ENCODE measurements around the gene SLFNL1.

Gene SLFNL1

GRCh38 chr1:41019353-41019745 is 2.2 kb downstream of the SLFNL1 start:
- no peak for DNase-seq

DNA sequence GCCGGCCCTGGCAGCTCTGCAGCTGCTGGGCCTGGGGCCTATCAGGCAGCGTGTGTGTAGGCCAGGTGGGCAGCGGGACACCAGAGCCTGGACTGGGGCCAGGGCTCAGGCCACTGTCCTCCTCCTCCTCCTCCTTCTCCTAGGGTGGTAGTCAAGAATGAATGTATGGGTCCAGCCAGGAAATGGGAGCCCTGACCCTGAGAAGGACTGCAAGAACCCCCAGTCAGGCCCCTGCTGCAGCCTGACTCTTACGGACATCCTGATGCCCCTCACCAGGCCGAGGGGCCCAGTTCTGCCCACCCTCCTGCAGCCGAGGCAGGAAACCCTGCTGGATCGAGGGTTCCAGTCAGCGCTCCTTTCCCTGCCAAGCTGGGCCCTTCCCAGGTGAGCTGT is 3.5 kb downstream of the SLFNL1 start:
- no peak for DNase-seq

DNA sequence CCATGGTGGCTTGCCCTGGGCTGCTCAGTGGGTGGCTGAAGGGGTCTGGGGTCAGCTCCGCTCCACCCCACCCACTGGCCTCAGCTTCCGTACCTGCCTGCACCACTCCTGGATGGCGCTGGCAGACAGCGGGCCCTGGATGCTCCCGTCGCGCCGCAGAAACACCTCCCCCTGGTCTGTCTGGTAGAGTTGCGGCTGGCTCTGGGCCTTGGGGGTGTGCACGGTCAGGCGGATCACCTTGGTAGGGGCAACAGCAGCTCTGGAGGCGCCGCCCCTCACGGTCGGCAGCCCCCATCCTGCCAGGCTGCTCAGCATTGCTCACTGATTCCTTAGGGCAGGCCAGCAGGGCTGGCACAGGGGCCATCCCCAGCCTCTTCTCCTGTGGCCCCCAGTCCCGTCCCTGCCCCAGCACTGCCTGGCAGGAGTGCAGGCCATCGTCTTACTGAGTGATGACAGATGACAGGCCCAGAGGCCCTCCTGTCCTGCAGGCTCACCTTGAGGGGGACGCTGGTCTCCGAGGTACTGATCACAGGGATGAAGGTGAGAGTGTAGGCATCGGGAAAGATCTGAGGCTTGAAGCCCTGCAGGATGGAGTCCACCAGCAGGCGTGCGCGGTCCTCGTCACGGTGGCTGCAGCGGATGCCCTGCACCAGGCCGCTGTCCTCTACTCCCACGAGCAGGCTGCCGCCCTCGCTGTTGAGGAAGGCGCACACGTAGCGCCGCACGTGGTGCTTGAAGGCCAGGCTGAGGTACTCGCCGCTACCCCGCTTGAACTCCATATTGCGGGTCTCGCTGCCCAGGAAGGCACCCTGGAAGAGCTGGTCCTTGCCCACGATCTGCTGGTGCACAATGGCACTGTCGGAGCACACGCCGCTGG is 4.1 kb downstream of the SLFNL1 start:
- DNase-seq = no peak

DNA sequence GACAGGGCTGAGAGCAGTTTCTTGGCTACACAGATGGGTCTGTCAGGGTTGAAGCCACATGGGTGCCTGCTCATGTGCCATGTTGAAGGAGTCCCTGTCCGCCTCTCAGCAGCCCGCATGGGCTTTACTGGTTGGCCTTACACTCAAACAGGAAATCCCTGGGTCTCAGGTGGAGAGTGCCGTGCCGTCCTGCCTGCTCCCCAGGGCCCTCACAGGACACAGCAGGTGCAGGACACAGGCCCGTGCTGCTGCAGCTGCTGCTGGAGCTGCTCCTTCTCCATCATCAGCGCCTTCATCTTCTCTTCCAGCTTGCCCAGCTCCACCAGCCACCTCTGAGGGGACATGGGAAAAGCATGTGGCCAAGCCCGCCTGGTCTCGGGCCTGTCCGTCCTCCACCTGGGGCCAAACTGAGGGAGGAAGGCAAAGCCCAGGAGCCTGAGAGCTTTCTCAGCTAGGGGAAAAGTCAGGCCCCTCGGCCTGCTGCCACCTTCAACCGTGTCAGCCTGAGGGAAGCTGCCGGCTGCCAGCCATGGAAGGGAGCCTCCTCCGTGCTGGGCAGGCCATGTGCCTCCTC is 5.5 kb downstream of the SLFNL1 start:
- DNase-seq = no peak

GRCh38 chr1:41015281-41015896 is 6.1 kb downstream of the SLFNL1 start:
- no peak for DNase-seq

- no peak for DNase-seq
Observed at GRCh38 chr1:41014871-41015270, 6.7 kb downstream of the SLFNL1 start.

DNA sequence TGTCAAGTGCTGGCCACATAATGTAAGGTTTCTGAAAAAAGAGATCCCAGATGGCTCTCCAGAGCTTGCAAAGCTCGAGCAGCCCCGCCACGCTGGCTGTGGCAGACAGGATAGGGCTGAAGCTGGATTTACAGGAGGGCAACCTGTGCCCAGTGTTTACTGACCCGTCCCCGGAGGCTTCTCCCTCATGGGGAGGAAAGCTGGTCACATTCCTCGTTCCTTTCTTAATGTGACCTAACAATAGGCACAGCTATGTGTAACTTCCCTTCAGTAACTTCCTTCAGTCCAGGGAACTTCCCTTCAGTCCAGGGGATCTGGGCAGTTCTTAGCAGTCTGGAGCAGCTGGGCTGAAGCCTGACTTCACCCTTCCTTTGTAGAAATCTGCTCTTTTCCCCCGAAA is 7.7 kb downstream of the SLFNL1 start:
- DNase-seq = no peak

DNA sequence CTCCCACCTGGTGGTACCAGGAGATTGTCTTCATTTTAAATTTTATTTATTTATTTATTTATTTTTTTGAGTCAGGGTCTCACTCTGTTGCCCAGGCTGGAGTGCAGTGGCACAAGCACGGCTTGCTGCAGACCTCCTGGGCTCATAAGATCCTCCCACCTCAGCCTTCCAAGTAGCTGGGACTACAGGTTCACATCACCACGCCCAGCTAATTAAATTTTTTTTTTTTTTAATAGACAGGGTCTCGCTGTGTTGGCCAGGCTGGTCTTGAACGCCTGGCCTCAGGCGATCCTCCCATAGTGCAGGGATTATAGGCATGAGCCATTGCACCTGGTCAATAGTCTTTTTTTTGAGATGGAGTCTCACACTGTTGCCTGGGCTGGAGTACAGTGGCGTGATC is 8.5 kb downstream of the SLFNL1 start:
- no peak for DNase-seq

DNA sequence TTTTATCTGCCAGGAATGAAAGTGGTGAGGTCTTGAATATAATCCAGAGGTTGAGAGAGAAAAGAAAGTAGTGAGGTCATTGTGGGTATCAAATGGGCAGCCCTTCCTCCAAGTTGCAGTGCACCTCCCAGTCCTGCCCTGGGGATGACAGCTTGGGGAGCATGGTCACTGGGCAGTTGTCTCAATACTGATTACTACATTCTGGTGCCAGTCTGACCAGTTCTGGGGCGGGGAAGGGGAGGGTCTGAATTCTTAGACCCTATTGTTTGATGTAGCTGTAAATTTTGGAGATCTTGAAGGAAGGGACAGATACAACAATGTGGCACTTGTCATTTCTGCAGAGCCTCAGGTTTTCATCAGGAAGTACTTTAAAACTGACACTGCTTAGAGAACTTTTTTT is 11.2 kb downstream of the SLFNL1 start:
- DNase-seq = no peak

DNA sequence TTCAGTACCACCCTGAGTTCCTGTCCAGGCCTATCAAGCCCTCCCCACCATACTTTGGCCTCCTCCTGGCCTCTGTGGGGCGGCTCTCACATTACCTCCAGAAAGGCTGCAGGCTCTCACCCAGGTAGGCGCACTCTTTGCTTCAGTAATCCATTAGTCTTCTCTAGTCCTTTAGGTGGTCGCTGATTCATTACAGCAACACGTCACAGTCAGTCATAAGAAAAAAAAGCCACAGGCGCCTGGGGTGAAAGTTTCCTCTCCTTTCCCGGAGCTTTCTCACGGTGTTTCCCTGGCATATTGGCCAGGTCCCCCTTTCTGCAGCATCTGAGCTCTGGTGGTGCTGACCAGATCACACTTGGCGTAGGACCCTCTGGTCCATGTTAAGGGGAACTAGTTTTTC is 12.1 kb downstream of the SLFNL1 start:
- no peak for DNase-seq

- no peak for DNase-seq
Observed at GRCh38 chr1:41006942-41007865, 14.3 kb downstream of the SLFNL1 start.

GRCh38 chr1:41005876-41006275 is 15.6 kb downstream of the SLFNL1 start:
- DNase-seq = no peak

GRCh38 chr1:41003640-41004220 is 17.8 kb downstream of the SLFNL1 start:
- DNase-seq = peak; percentile 96

- DNase-seq = peak; percentile 10
Observed at GRCh38 chr1:41003127-41003639, 18.3 kb downstream of the SLFNL1 start.

DNA sequence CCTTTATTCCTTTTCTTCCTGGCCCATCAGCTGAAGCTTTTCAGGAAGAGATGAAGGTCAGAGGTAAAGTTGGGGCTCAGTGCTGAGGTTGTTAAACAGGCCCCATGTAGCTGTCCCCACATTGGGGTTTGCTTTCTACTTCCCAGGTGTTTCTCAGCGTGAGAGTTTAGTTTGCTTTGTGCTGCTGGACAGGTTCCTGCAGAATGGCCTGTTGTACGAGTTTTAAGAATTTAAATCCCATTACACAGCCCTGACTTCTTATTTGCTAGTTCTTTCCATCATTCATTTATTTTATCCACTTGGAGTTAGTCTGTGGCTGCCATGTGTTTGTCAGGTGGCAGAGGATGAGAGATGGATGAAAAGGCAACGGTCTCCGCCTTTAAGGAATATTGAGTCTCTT is 22.9 kb downstream of the SLFNL1 start:
- no peak for DNase-seq

GRCh38 chr1:40997096-40997495 is 24.4 kb downstream of the SLFNL1 start:
- DNase-seq = no peak

- no peak for DNase-seq
Observed at GRCh38 chr1:40989066-40989465, 32.5 kb downstream of the SLFNL1 start.

- no peak for DNase-seq
Observed at GRCh38 chr1:40988280-40988679, 33.2 kb downstream of the SLFNL1 start.

- DNase-seq = no peak
Observed at GRCh38 chr1:40987439-40988276, 33.9 kb downstream of the SLFNL1 start.

GRCh38 chr1:40986956-40987355 is 34.6 kb downstream of the SLFNL1 start:
- no peak for DNase-seq

- no peak for DNase-seq
Observed at GRCh38 chr1:40986328-40986783, 35.2 kb downstream of the SLFNL1 start.

All from DMS79 (cell line).